ENCODE measurements around the gene IGDCC3.

The IGDCC3 gene

DNA sequence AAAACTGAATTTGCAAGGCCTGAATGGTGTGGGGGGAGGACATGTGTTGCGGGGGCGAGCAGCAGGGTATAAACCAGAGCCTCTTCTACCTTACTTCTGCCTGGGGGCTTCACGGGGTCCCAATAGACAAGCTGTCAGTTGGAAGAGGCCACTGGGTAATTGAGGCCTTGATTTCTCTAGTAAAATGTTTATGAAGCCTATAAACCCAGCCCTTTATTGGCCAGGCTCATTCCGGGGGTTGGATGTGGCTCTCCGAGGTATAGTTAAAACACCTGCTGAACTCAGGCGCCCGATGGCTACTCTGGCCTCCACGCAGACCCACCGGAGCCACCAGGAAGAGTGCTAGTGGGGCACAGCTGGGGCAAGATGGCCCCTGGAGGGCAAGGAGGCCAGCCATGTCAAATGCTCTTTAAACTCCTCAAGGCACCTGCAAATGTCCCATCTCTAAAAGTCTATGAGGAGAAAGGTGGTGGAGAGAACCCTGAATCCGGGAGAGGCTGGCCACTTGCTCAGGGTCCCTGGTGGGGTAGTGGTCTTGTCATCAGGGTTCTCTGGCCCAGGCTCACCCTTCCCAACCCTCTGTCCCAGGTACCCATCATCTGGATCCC lies 34.3 kb downstream of the IGDCC3 start:
- no peak for DNase-seq (ENCODE audit: low read depth)

DNA sequence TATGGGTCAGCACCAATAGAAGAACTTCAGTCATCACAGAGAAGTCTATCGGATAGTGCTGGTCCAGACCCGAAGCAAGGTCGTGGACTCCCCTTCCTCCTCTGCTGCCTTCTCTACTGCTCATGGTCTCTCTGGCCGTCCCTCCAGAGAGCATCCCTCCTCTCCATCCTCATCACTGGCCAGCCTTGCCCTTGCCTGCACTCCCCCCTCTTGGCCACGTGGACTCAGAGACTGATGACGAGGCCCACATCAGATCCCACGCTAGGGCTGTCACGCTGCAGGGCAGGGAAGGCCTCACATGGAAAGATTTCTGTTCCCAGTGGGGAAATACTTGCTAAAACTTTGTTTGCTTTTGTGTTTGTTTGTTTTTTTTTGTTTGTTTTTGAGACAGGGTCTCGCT lies 35.3 kb downstream of the IGDCC3 start:
- DNase-seq (ENCODE audit: low read depth) = no peak

DNA sequence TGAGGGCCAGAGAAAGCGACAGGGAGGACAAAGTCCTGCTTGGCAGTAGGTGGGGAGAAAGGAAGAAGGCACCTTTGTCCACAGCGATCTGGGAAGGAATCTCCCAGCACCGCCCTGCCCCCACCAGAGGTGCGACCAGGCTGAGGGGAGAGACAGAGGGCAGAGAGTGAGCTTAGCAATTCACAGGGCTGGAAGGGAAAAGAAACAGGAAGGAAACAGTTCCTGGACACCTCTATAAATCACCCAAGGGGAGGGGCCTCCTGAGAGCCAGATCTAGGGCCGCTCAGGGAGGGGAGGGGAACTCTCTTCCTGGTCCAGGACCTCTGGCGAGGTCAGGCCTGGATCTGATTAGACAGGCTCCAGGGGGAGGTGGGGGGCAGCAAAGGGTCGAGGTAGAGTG lies 37.9 kb downstream of the IGDCC3 start:
- no peak for DNase-seq (ENCODE audit: low read depth)

DNA sequence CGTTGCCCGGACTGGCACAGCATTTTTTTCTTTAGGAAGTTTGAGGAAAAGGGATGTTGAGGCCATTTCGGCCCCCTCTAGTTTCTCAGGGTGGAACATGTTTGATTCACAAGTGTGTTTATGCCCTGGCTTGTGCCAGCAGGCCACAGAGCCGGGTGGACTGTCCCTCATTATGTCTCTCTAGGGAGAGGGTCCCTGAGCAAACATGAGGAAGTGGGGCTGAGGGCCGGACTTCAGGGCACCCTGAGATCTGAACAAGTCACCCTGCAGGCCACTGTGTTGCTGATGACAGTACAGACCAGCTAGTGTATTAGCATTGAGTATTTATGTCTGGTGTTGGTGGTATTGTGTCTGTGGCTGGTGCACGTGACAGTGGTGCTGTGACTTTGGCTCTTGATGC lies 38.4 kb downstream of the IGDCC3 start:
- DNase-seq (ENCODE audit: low read depth) = no peak

DNA sequence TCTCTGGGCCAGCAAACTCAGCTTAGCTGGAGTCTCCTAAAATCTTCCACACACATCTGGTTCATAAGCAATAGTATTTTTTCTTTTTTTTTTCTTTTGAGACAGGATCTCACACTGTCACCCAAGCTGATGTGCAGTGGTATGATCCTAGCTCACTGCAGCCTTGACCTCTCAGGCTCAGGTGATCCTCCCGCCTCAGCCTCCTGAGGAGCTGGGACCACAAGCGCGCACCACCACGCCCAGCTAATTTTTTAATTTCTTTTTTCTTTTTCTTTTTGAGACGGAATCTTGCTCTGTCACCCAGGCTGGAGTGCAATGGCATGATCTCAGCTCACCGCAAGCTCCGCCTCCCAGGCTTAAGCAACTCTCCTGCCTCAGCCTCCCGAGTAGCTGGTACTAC lies 39.0 kb downstream of the IGDCC3 start:
- no peak for DNase-seq (ENCODE audit: low read depth)

DNA sequence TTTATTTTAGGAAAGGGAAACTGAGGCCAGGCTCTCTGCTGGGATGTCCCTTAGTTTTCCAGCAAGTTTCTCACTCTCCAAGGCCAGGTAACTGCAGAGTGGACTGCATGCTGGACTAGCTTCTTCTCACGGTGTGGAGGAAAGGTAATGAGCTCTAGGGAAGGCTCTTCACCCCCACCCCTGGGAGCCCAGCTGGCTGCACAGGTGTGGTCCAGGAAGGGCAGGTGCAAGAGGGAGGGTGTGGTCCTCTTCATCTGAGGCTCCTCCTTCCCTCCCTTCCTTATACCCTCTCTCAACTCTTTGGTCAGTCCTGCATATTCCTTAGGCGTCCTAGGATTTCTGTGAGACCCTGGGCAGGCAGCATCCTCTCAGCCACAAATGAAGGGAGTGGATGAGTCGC lies 39.4 kb downstream of the IGDCC3 start:
- DNase-seq (ENCODE audit: low read depth) = no peak

DNA sequence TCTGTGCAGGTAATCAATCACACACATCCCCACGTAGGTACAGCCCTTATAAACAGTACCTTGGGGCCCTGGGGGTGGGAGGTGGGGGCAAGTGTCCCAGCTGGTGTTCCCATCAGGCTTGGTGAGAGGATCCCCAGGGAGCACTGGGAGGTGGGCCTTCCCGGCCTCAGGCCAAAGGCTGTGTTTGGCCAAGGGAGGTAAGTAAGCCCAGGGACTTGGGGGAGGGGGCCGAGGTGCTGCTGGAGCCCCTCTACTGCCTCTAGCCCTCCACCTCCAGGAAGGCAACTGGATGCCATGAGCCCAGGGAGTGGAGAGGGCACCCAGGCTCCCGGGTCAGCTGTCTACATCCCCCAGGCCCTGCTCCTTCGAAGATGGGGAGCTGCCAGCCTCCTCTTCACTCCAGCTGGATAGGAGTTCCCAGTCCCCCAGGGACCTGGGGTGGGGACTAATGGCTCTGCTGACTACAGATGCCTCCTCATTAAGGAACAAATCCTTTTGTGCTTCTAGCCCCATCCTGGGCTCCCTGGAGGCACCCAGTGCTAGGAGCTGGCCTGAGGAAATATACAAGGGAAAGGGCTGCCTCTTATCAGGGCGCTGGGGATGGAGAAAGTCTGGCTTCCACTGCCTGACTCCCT lies 40.2 kb downstream of the IGDCC3 start:
- no peak for DNase-seq (ENCODE audit: low read depth)

DNA sequence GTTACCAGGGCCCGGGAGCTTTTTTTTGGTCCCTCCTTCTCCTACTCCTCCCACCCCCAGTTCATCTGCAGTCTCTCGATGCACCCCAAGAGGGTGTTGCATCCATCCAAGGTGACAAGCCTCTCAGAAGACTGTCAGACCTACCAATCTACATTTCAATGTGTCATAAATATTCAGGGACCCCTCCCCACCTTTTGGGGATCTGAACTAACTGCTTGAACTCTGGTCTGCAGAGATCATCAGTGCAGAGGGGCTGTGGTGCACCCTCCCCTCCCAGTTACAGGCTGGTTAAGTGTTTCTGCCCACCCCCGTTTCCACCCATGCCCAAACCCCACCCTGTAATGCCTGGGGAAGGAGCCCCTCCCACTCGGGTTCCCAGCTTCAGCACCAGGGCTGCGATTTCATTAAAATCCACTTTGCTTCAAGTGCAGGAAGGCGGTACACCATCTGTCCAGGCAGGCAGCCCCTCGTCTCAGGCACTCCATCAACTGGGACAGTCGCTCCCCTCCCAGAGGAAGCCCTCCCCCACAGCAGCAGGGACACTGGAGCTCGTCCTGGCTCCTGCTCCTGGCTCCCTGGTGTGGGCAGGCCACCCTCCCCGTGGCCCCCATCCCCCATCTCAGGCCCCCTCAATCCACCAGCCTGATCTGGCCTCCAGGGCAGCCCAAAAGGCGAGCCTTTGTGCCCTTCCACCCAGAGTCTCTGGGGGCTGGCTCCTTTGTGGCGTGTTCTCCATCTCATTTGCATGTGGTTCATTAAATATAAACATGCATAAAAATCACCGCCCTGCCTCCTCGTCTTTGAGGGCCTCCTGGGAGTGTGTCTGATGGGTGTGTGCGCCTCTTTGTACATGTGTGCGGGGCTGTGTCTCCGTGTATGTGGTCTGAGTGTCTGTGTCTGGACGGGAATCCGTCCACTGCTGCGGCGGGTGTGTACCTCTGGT lies 41.0 kb downstream of the IGDCC3 start:
- no peak for DNase-seq (ENCODE audit: low read depth)

DNA sequence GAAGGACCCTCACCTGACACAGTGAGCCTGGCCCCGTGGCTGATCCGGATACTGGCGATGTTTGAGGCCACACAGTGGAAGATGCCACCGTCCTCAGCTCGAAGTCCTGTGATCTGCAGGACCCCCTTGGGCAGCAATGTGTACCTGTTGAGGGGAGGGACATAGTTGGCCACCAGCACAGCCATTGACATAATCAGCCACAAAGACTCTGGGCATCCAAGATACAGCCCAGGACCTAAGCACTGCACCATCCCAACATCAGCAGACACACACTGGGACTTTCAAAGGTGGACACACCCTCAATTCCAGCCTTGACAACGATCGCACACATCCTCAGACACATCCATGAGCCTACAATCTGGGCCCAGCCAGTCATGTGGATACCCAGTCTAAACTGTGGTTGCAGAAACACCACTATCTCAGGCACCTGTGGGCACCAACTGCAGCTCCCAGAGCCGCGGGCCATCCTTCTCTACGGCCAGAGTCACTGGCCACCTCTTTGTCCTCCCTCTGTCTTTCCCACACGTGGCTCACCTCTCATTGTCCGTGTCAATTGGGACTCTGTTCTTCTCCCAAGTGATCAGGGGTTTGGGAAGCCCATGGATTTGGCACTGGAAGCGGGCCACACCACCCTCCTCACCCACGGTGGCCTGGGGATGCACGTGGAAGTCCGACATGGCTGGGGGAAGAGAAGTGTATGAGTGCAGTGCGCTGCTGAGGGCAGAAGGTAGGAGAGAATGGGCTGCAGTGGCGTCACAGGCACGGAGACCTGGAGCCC lies 42.3 kb downstream of the IGDCC3 start:
- DNase-seq (ENCODE audit: low read depth) = no peak

DNA sequence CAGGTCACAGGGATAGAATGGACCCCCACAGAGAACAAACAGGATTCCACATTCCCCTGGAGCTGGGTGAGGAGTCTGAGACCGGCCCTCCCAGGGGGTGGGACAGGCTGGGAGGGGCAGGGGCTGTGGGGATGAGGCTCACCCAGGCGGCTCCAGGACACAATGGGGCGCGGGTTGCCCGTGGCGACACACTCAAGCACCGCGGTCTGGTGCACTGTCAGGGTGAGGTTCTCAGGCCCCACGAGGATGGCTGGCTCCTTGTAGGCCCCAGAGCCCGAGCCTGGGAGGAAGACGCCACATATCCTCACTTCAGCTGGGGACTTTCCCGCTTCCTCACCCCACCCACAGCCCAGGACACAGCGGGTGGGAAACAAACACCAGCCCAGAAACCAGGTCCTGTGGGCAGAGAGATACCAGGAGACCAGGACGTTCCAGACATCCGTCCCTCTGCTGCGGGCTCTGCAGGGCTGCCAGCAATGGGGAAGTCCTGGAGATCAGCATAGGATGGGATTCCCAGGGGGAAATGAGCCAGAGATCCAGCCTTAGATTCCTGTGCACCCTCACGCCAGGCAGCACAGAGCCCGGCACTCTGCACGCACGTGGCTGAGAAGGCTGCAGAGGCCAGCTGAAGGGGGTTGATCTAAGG lies 43.1 kb downstream of the IGDCC3 start:
- DNase-seq (ENCODE audit: low read depth) = no peak

DNA sequence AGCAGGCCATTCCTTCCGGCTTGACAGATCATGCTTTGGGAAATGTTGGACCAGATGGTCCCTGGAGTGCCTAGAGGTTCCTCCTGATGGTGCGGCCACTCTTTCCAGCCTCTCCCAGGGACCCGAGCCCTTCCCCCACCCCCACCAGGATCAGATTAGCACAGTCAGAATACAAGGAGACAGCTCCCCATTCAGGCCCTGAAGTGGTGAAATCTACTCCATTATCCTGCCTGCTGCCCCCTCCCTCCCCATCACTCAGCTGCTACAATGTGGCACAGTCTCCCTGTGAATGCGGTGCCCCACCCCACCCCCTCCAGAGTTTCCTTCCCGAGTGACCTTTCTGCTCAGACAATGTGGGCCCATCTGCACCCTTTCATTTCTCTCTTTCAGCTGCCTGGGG lies 43.9 kb downstream of the IGDCC3 start:
- DNase-seq (ENCODE audit: low read depth) = no peak

DNA sequence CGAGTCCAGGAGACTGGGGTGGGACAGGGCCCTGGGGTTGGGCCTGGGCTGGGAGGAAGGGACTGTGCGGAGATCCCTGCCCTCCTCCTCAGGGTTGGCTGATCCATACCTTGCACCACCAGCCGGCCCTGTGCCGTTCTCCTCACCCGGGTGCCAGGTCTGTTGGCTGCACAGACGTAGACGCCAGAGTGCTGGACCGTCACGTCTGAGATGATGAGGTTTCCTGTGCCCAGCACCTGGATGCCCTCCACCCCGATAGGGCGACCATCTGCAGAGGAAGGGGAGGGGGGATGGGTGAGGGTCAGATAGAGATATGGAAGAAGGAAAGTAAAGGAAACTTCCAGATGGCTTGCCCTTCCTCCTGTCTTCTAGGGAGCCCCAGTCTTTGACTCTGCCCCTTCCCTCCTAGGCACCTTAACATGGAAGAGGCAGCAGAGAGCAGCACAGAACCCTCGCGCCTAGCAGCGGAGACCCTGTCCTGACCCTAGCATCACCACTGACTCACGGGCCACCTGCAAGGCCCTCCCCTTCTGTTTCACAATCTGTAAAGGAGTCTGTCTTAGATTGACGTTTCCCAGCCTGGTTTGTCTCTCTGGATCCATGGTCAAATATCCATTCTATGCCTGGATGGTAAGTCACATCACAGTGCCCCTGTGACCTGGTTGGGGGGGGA lies 44.5 kb downstream of the IGDCC3 start:
- no peak for DNase-seq (ENCODE audit: low read depth)

DNA sequence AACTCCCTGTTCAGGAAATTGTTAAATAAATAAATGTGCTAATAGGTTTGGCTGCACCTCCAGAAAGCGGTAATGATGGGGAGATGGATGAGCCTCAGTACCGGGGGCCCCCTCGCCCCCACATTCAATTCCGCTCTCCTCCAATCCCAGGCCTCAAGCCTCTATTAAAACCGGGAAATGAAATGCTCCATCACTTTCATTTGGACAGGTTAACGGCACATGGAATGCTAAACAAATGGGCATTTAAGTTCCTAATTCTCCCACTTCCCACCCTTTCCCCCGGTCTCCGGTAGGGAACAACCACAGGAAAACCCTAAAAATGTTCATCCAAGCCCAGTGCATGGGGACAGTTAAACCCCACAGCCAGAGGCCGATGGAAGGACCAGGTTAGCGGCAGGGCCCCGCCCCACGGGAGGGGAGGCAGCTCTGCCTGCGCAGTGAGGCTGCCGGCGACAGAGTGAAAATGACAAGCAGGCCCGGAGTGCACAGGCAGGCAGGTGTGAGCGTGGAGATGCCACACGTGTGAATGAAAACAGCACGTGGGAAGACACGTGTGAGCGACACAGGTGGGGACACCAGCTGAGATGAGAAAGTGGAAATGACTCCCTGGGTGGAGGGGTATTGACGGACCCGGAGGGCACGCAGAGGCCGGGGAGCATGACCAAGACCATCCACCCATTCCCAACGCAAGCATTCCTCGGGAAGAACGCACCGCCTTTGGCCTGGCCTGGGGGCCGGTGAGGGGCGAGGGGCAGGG lies 45.2 kb downstream of the IGDCC3 start:
- no peak for DNase-seq (ENCODE audit: low read depth)

DNA sequence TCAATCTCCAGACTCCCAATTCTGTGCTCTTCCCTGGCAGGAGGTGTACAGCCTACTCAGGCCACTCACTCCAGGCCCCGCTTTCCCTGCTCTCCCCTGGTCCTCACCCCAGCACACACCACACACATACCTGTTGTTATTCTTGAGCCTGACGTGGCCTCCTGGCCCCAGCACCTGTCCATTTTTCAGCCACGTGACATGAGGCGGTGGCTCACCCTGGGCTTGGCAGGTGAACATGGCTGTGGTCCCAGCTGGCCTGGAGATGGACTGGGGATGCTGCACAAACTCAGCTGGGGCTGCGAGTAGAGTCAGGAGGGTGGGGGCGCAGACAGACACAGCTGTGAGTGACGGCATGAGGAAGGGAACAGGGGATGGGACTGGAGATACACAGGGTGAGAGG lies 46.0 kb downstream of the IGDCC3 start:
- no peak for DNase-seq (ENCODE audit: low read depth)

DNA sequence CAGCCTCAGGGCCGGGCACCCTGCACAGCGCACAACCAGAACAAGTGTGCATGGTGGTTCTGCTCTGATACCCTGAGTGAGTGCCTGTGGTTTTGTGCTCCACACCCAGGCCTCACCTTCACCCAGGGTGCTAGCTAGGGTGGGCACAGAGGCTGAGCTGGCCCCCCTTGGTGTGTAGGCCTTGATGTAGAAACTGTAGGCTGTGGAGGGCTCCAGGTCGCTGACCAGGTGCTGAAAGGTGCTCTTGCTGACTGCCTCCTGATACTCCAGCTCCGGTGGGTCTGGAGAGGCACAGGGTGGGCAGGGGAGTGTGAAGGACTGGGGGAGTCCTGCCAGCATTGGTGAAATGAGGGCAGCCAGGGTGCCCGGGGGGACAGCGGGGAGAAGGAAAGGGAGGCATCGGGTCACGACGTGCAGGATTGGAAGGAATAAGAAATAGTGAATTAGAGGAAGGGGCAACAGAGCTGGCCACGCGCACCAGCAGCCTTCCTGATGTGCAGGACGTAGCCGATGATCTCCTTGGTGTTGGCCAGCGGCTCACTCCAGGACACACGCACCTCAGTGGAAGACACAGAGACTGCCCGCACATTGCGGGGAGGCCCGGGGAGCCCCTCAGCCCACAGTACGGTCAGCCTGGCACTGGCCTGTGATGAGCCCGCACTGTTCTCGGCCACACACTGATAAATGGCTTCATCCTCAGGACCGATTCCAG lies 46.7 kb downstream of the IGDCC3 start:
- DNase-seq (ENCODE audit: low read depth) = no peak

DNA sequence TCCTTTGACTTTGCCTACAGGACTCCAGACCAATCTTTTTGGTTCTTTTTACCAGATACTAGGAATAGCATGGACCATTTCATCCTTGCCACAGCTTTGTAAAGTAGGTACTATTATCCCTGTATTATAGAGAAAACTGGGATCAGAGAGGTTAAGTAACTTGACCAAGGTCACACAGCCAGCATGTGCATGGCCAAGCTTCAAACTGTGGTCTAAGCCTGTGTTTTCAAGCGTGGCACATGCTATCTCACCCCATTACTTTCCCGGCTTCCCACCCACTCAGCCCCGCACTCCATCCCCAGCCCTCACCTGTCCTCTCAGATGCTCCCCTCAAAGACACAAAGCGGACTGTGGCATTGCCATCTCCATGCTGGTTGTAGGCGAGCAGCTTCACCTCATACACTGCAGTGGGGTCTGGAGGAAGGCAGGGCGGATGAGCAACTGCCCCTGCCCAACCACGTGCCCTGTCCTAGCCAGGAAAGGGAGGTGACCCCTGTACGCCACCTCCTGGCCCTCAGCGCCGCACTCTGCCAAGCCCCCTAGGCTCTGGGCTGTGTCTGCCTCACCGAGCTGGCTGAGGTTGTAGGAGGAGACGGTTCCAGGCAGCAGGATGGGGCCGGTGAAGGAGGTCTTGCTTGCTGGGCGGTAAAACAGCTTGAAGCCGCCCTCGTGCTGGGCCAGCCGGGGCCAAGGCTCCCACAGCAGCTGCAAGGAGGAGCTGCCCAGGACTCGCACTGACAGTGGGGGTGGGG lies 47.6 kb downstream of the IGDCC3 start:
- DNase-seq (ENCODE audit: low read depth) = no peak

DNA sequence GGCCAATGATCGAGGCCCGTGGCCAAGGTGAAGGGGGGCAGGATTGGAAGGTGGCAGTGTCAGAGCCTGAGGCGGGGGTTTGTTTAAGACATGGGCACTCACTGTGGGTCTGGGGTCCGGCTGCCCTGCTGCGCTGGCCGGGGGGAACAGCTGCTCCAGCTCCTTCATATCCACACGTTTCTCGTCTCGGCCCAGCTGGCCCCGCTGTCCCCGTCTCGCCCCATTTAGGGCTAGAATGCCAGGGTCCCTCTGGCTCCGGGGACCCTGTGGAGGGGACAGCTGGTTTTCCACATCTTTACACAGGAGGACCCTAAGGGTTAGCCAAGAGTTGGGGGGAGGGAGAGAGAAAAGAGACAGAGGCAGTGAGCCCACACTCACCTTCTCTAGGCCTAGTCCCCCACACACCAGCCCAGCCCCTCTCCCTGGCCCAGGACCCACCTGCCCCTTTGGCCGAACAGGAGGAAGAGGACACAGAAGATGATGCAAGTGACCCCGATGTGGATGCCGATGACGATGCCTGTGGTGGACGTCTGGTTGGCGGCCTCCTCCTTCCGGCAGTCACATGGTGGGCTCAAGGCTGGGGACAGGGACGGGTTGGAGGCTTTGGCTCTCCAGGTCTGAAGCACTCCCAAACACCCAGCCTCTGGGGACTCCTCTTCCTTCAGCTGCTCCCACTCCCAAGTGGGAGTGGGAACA lies 48.4 kb downstream of the IGDCC3 start:
- no peak for DNase-seq (ENCODE audit: low read depth)

DNA sequence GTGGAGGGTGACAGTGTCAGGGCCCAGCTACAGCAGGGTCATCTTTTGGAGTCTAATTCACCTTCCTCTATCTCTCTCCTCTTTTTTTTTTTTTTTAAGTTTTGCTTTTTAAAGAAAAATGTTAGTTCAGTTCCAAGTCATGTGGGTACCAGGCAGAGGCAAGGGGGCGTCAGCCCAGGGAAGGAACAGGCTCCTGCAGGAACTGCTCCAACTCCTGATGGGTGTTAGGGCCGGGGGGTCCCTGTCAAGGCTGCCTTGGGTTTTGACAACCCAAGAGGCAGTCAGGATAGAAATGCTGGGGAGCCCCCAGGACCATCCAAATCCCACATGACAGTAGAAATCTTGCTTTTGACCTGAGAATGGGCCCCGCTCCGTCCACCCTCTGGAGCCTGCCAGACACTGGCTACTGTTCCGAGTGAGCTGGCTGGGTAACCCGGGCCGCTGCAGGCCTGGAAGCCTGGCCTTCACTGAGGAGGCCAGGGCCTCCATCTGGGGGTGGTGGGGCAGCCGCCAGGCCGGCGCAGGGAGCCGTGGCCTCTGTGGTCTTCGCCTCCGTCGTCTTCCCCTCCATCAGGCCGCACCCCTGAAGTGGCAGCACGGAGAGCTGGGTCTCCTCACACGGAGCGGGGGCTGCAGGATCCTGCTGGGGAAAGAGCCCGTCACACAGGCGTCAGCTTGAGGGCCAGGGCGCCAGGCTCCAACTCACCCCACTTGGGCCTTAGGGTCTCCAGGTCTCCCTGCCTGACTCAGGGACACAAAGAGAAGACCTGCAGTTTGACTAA lies 49.1 kb downstream of the IGDCC3 start:
- no peak for DNase-seq (ENCODE audit: low read depth)

Measured in T-helper 22 cell (primary cell).